WTC11 (cell line): Measurements from ENCODE around the gene STRA8. TPM values are rescaled to one million over a fixed set of nuclear protein-coding genes. Genes with fewer than 3 reads are reported as not detected.

Source experiments
- ATAC-seq: fragments of 200-7000 bp; cut with Tn5 transposase; 2 replicates; pipeline ENCODE4 v1.10.0; 2021; ENCODE audit warnings: mild to moderate bottlenecking, moderate library complexity
- CTCF ChIA-PET: fragments of 300-600 bp; sonication (Branson Sonifier 250); formaldehyde crosslinking; loops from one replicate; lab custom pipeline; 2021; ENCODE audit warnings: antibody characterized with exemption; lab: Charles Lee
- POLR2A ChIA-PET: fragments of 350-600 bp; sonication (Branson Sonifier 250); formaldehyde crosslinking; loops from one replicate; lab custom pipeline; 2021; ENCODE audit warnings: antibody characterized with exemption; lab: Charles Lee
- DNase-seq: peaks from one replicate; pipeline ENCODE4 v3.0.0; 2021; ENCODE audit warnings: low spot score
- H3K27ac Mint-ChIP-seq: 2 replicates; pipeline ENCODE4 v1.8.0; 2021; ENCODE audit warnings: mixed read lengths
- H3K27me3 Mint-ChIP-seq: 2 replicates; pipeline ENCODE4 v1.8.0; 2021; ENCODE audit warnings: low read depth, mild to moderate bottlenecking, moderate library complexity, mixed read lengths
- H3K36me3 Mint-ChIP-seq: 2 replicates; pipeline ENCODE4 v1.8.0; 2021; ENCODE audit warnings: mixed read lengths
- H3K4me1 Mint-ChIP-seq: 2 replicates; pipeline ENCODE4 v1.8.0; 2022; ENCODE audit warnings: mixed read lengths
- H3K4me3 Mint-ChIP-seq: 2 replicates; pipeline ENCODE4 v1.8.0; 2021; ENCODE audit warnings: mild to moderate bottlenecking, moderate library complexity, mixed read lengths
- H3K9me3 Mint-ChIP-seq: 2 replicates; pipeline ENCODE4 v1.8.0; 2021; ENCODE audit warnings: mixed read lengths
- ARID4B ChIP-seq: sonication (generic); formaldehyde crosslinking; IDR thresholded peaks from 2 replicates; pipeline ENCODE4 v1.8.0; 2023; ENCODE audit warnings: missing genetic modification reagents, mild to moderate bottlenecking, borderline replicate concordance
- ATF1 ChIP-seq: sonication (generic); formaldehyde crosslinking; IDR thresholded peaks from 2 replicates; pipeline ENCODE4 v1.8.1; 2023; ENCODE audit warnings: mild to moderate bottlenecking, moderate library complexity, missing genetic modification reagents
- CBFB ChIP-seq: sonication (generic); formaldehyde crosslinking; IDR thresholded peaks from 2 replicates; pipeline ENCODE4 v1.8.1; 2022; ENCODE audit warnings: mild to moderate bottlenecking, low read depth, missing genetic modification reagents
- CREB1 ChIP-seq: sonication (generic); formaldehyde crosslinking; IDR thresholded peaks from 2 replicates; pipeline ENCODE4 v1.8.0; 2023; ENCODE audit warnings: mild to moderate bottlenecking, missing genetic modification reagents
- ERG ChIP-seq: fragments of 250-450 bp; sonication (Bioruptor Pico); IDR thresholded peaks from 2 replicates; pipeline ENCODE4 v1.8.0; 2021; ENCODE audit warnings: mild to moderate bottlenecking
- JAZF1 ChIP-seq: fragments of 250-450 bp; sonication (Bioruptor Pico); IDR thresholded peaks from 2 replicates; pipeline ENCODE4 v1.9.0; 2021; ENCODE audit warnings: moderate library complexity, mild to moderate bottlenecking, inconsistent platforms
- NFATC4 ChIP-seq: fragments of 250-450 bp; sonication (Bioruptor Pico); IDR thresholded peaks from 2 replicates; pipeline ENCODE4 v1.9.0; 2021; ENCODE audit warnings: mild to moderate bottlenecking
- NFE2L1 ChIP-seq: sonication (generic); formaldehyde crosslinking; IDR thresholded peaks from 2 replicates; pipeline ENCODE4 v1.8.1; 2023; ENCODE audit warnings: missing genetic modification reagents
- SMAD3 ChIP-seq: sonication (generic); formaldehyde crosslinking; IDR thresholded peaks from 2 replicates; pipeline ENCODE4 v1.8.0; 2022; ENCODE audit warnings: missing genetic modification reagents, mild to moderate bottlenecking, borderline replicate concordance
- TCF7 ChIP-seq: sonication (generic); formaldehyde crosslinking; IDR thresholded peaks from 2 replicates; pipeline ENCODE4 v1.8.0; 2022; ENCODE audit warnings: mild to moderate bottlenecking, low read depth, missing genetic modification reagents, moderate library complexity
- TEAD4 ChIP-seq: sonication (generic); formaldehyde crosslinking; IDR thresholded peaks from 2 replicates; pipeline ENCODE4 v1.8.0; 2022; ENCODE audit warnings: mild to moderate bottlenecking, missing genetic modification reagents
- TP53 ChIP-seq: sonication (generic); formaldehyde crosslinking; IDR thresholded peaks from 2 replicates; pipeline ENCODE4 v1.8.1; 2023; ENCODE audit warnings: mild to moderate bottlenecking, missing genetic modification reagents
- ZBTB43 ChIP-seq: sonication (generic); formaldehyde crosslinking; IDR thresholded peaks from 2 replicates; pipeline ENCODE4 v1.8.1; 2023; ENCODE audit warnings: mild to moderate bottlenecking, missing genetic modification reagents
- ZMAT4 ChIP-seq: fragments of 250-450 bp; sonication (Bioruptor Pico); IDR thresholded peaks from 2 replicates; pipeline ENCODE4 v1.9.0; 2021; ENCODE audit warnings: mild to moderate bottlenecking
- ZNF263 ChIP-seq: sonication (generic); formaldehyde crosslinking; IDR thresholded peaks from 2 replicates; pipeline ENCODE4 v1.8.1; 2022; ENCODE audit warnings: low read depth, mild to moderate bottlenecking, moderate library complexity, missing genetic modification reagents
- ZNF281 ChIP-seq: sonication (generic); formaldehyde crosslinking; IDR thresholded peaks from 2 replicates; pipeline ENCODE4 v1.8.0; 2023; ENCODE audit warnings: mild to moderate bottlenecking, missing genetic modification reagents
- ZNF423 ChIP-seq: fragments of 250-450 bp; sonication (Bioruptor Pico); IDR thresholded peaks from 2 replicates; pipeline ENCODE4 v2.1.2; 2022; ENCODE audit warnings: mild to moderate bottlenecking, moderate library complexity
- ZNF532 ChIP-seq: fragments of 250-450 bp; sonication (Bioruptor Pico); IDR thresholded peaks from 2 replicates; pipeline ENCODE4 v1.9.0; 2021; ENCODE audit warnings: mild to moderate bottlenecking, borderline replicate concordance
- ZSCAN18 ChIP-seq: fragments of 250-450 bp; sonication (Bioruptor Pico); IDR thresholded peaks from 2 replicates; pipeline ENCODE4 v2.1.2; 2022; ENCODE audit warnings: mild to moderate bottlenecking, moderate library complexity
- total RNA-seq: library from RNA; stranded (reverse); gene quantifications from 3 replicates; pipeline ENCODE4 v1.2.3, GENCODE V29; 2021

STRA8 gene
- total RNA-seq, 1 experiment from 2014 or later = not detected

GRCh38 chr7:135208102-135208793 lies 25.4 kb upstream of the STRA8 start (continued):
- TF ChIP-seq ZSCAN18 (CRISPR knock-in tag) (no peak), ATF1 (no peak), TP53 (no peak), CBFB (CRISPR knock-in tag) (no peak), JAZF1 (CRISPR knock-in tag) (no peak), TCF7 (CRISPR knock-in tag) (no peak), CREB1 (CRISPR knock-in tag) (no peak), ARID4B (no peak), ZBTB43 (CRISPR knock-in tag) (no peak), SMAD3 (CRISPR knock-in tag) (no peak)

- no peak for DNase-seq
- Mint-ChIP-seq H3K27ac (no peak overlapping the region), H3K4me3 (no peak overlapping the region), H3K36me3 (peaks cover 2% of the 10 kb centered on the region; the same call in 1 of the 2 replicates), H3K9me3 (no peaks in the 10 kb centered on the region), H3K4me1 (peaks cover 20% of the 10 kb centered on the region), H3K27me3 (peaks cover 15% of the 10 kb centered on the region)
- POLR2A ChIA-PET = interaction anchor here (0.6 kb wide), 1 partner anchor 214 kb away, joined by 3 read pairs; no protein-coding TSS in a partner anchor
- CTCF ChIA-PET = interaction anchor here (2.5 kb wide), 1 partner anchor 23 kb away, joined by 7 read pairs; no protein-coding TSS in a partner anchor
- no peak for ATAC-seq
- TF ChIP-seq TEAD4 (CRISPR knock-in tag) = no peak
- TF ChIP-seq NFE2L1 (CRISPR knock-in tag) = no peak
- TF ChIP-seq ZNF423 = no peak
- no peak for TF ChIP-seq TP53
- no peak for TF ChIP-seq ZNF281 (CRISPR knock-in tag)
- TF ChIP-seq ZMAT4 (CRISPR knock-in tag) = no peak
- no peak for TF ChIP-seq ZNF263 (CRISPR knock-in tag)
- no peak for TF ChIP-seq CBFB (CRISPR knock-in tag)
- no peak for TF ChIP-seq NFATC4 (CRISPR knock-in tag)
- TF ChIP-seq ZNF532 (CRISPR knock-in tag) = no peak
- TF ChIP-seq ERG = no peak
Measured at GRCh38 chr7:135209225-135209834, 24.3 kb upstream of the STRA8 start.
